Common myeloid progenitor, CD34-positive (primary cell): ENCODE results near the gene BCLAF3.

Experiments
- CTCF ChIA-PET: fragments of 350-600 bp; sonication (Branson Sonifier 250); formaldehyde crosslinking; loops from one replicate; lab custom pipeline; 2021; ENCODE audit warnings: antibody characterized with exemption; lab: Charles Lee
- POLR2A ChIA-PET: fragments of 350-600 bp; sonication (Branson Sonifier 250); formaldehyde crosslinking; loops from one replicate; lab custom pipeline; 2021; ENCODE audit warnings: antibody characterized with exemption; lab: Charles Lee
- DNase-seq, 3 donors: peaks; one replicate each; pipeline versions ENCODE4 v3.0.0 to v3.0.0-alpha.2; 2013
- H3K27ac ChIP-seq, 2 experiments: 1 replicate in 1 of 2; 2 replicates in 1 of 2; pipeline ENCODE4 v1.7.0; 2013; ENCODE audit warnings: inconsistent platforms in 2 of 2, low read length in 2 of 2, mild to moderate bottlenecking in 2 of 2, low read depth in 1 of 2, moderate library complexity in 1 of 2; ENCODE audit not compliant: severe bottlenecking in 2 of 2, insufficient read depth in 1 of 2, poor library complexity in 1 of 2
- H3K27me3 ChIP-seq, 5 experiments: replicated peaks in 2 of 5; 1 replicate in 3 of 5; 2 replicates in 2 of 5; pipeline versions ENCODE4 v1.6.1 to v1.7.0; 2013; ENCODE audit warnings: low read length in 4 of 5, mild to moderate bottlenecking in 2 of 5, moderate library complexity in 2 of 5, inconsistent platforms in 1 of 5; ENCODE audit not compliant: insufficient read depth in 5 of 5, control insufficient read depth in 4 of 5
- H3K36me3 ChIP-seq, 4 experiments: 1 replicate in 2 of 4; 2 replicates in 2 of 4; pipeline versions ENCODE4 v1.6.1 to v1.7.0; 2013; ENCODE audit warnings: low read length in 3 of 4, control low read depth in 1 of 4, mild to moderate bottlenecking in 1 of 4; ENCODE audit not compliant: control insufficient read depth in 4 of 4, insufficient read depth in 4 of 4
- H3K4me1 ChIP-seq, 4 experiments: 1 replicate in 3 of 4; 2 replicates in 1 of 4; pipeline versions ENCODE4 v1.6.1 to v1.7.1; 2013; ENCODE audit warnings: low read length in 3 of 4, mild to moderate bottlenecking in 3 of 4, control low read depth in 1 of 4, inconsistent platforms in 1 of 4, moderate library complexity in 1 of 4; ENCODE audit not compliant: control insufficient read depth in 4 of 4, insufficient read depth in 4 of 4; ENCODE audit errors: control extremely low read depth in 1 of 4
- H3K4me3 ChIP-seq, 7 experiments: 1 replicate in 4 of 7; 2 replicates in 3 of 7; pipeline versions ENCODE4 v1.5.1 to v1.7.0; 2013; ENCODE audit warnings: mild to moderate bottlenecking in 7 of 7, low read length in 6 of 7, moderate library complexity in 6 of 7, inconsistent platforms in 2 of 7, low read depth in 2 of 7, control low read depth in 1 of 7; ENCODE audit not compliant: insufficient read depth in 4 of 7, control insufficient read depth in 1 of 7; ENCODE audit errors: extremely low read depth in 1 of 7
- H3K9me3 ChIP-seq, 5 experiments: 1 replicate in 4 of 5; 2 replicates in 1 of 5; pipeline versions ENCODE4 v1.6.1 to v1.7.1; 2013; ENCODE audit warnings: low read length in 4 of 5, mild to moderate bottlenecking in 2 of 5, inconsistent platforms in 1 of 5, low read depth in 1 of 5, moderate library complexity in 1 of 5; ENCODE audit not compliant: control insufficient read depth in 4 of 5, insufficient read depth in 2 of 5; ENCODE audit errors: control extremely low read depth in 1 of 5
- WGBS: methylation state at CpG from one replicate; pipeline ENCODE4 v1.1.5; 2013; ENCODE audit not compliant: insufficient coverage; 5-methylcytosine and 5-hydroxymethylcytosine counted together

Gene BCLAF3

GRCh38 chrX:19949340-19949739, 41.5 kb downstream of the BCLAF3 start:
- WGBS = 100% methylated on average over 1 of the region's 2 CpGs
- H3K9me3 ChIP-seq = no peaks in the 10 kb centered on the region
- CTCF ChIA-PET = no interaction called here

GRCh38 chrX:19947612-19948011, 43.2 kb downstream of the BCLAF3 start:
- no peaks in the 10 kb centered on the region for H3K9me3 ChIP-seq
- no CpG with 5 or more reads among the region's 1 CpG for WGBS
- CTCF ChIA-PET = interaction anchor here (1.3 kb wide), 1 partner anchor 43 kb away, joined by 3 read pairs; no protein-coding TSS in a partner anchor
- no peak overlapping the region for H3K4me3 ChIP-seq
- no peaks in the 10 kb centered on the region for H3K4me1 ChIP-seq
- no peak overlapping the region for H3K27ac ChIP-seq
- H3K27me3 ChIP-seq = peaks cover 0 to 4% (median 0%) of the 10 kb centered on the region in 5 experiments
- peaks cover 0 to 12% (median 1%) of the 10 kb centered on the region in 4 experiments for H3K36me3 ChIP-seq
- POLR2A ChIA-PET = no interaction called here
- no peak for DNase-seq

More at GRCh38 chrX:19949340-19949739, 41.5 kb downstream of the BCLAF3 start:
- POLR2A ChIA-PET = no interaction called here
- no peak overlapping the region for H3K4me3 ChIP-seq
- H3K36me3 ChIP-seq = peaks cover 0 to 19% (median 4%) of the 10 kb centered on the region in 4 experiments
- H3K27me3 ChIP-seq = peaks cover 0 to 6% (median 0%) of the 10 kb centered on the region in 5 experiments
- no peak for DNase-seq
- no peak overlapping the region for H3K27ac ChIP-seq
- no peaks in the 10 kb centered on the region for H3K4me1 ChIP-seq
